HG03439 (cell line): ENCODE results near the gene MERTK.
"Not testable (repeated sequence)": the region's sequence is repeated elsewhere in the genome, so short reads cannot be mapped to it uniquely, and the experiment has no call there.

Experiments
- ATAC-seq: cut with Tn5 transposase; IDR thresholded peaks from one replicate; pipeline ENCODE4 v1.9.1; 2021; ENCODE audit warnings: mild to moderate bottlenecking, moderate library complexity; ENCODE audit not compliant: unreplicated experiment

Gene MERTK

DNA sequence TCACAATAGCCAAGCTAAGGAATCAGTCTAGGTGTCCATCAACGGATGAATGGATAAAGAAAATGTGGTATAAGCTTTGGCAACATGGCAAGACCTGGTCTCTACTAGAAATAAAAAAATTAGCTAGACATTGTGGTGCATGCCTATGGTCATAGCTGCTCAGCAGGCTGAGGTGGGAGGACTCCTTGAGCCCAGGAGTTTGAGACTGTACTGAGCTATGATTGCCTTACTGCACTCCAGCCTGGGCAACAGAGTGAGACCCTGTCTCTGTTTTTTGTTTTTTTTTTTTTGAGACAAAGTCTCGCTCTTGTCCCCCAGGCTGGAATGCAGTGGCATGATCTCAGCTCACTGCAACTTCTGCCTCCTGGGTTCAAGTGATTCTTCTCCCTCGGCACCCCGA, 11.6 kb downstream of the MERTK start:
- not testable (repeated sequence) for ATAC-seq

- ATAC-seq = no peak
Measured at GRCh38 chr2:111910609-111911277, 12.3 kb downstream of the MERTK start.

DNA sequence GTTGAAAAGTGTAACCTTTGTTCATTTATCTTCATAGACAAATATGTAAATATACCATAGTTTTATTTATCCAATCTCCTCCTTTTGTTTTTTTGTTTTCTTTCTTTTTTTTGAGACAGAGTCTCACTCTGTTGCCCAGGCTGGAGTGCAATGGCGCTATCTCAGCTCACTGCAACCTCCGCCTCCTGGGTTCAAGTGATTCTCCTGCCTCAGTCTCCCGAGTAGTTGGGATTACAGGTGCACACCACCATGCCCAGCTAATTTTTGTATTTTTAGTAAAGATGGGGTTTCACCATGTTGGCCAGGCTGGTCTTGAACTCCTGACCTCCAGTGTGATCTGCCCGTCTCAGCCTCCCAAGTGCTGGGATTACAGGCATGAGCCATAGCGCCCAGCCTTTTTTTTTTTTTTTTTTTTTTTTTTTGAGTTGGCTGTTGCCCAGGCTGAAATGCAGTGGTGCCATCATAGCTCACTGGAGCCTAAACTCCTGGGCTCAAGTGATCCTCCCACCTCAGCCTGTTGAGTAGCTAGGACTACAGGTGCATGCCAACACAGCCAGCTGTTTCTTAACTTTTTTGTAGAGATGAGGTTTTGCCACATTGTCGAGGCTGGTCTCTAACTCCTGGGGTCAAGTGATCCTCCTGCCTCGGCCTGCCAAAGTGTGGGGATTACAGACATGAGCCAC, 13.0 kb downstream of the MERTK start:
- not testable (repeated sequence) for ATAC-seq

DNA sequence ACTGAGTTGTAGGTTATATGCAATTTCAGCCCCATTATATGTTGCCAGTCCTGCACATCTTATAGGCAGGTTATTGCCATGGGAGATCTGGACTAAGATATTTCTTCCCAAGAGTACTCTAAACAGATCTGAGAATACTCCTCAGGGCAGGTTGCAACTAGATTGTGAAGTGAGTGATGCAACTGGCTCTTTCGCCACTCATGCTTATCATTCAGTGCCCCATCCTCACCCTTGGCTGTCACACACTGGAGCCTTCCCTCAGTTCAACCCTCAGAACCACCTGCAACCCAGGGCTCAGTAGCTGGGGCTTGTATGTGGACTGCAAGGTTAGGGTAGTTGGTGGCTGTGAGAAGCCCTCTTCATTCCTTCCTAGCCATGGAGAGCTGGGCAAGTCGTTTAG, 14.1 kb downstream of the MERTK start:
- no peak for ATAC-seq

DNA sequence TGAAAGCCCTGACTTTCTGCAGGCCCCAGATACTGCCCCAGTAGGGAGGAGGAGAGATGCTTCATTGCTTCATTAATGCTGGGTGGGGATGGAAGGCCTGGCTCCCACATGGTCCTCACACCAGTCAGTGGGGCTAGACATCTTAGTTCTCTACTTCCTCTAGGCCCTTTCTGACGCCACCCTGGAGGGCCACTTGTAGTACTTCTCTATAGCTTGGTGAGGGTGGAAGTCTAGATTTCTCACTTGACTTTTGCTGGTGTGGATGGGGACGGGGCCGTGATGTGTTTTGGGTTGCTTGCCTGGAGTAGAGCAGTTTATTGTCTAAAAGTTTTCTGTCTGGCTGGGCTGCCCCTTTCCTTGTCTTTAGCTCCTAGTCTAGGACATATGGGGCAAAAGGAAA, 18.7 kb downstream of the MERTK start:
- ATAC-seq = no peak

DNA sequence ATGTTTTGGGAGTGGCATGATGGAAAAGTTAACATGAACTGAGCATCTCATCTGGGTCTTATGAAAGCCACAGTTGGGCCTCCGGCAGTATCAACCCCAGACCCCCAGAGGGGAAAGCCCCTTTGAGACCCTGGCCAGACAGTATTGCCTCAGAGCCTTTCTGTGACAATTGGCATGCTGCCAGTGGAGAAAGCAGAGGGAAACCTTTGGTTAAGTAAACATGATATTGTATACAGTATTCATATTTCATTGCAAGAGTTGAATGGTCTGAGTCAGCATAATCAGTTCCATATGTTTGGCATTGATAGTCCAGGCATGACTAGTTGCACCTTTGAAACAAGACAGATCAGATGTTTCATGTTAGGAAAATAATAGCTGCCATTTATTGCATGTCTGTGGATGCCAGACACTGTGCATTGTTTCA, 20.0 kb downstream of the MERTK start:
- no peak for ATAC-seq

DNA sequence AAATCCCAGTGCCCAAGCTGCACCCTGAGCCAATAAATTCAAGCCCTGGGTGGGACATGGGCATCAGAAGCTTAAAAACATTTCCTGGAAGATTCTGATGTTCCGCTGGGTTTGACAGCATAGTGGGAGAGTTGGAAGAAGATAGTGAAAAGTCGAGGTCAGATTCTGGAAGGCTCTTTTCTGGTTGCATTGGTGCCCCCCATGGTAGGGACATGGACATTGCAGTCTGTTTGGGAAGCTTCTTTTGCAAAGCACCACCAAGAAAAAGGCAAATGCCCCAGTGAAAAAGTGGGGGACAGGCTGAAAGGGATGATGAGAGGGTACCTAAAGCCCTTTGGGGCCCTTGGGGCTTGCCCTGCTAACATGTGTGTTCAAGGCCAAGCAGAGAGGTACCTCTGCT, 21.0 kb downstream of the MERTK start:
- no peak for ATAC-seq

DNA sequence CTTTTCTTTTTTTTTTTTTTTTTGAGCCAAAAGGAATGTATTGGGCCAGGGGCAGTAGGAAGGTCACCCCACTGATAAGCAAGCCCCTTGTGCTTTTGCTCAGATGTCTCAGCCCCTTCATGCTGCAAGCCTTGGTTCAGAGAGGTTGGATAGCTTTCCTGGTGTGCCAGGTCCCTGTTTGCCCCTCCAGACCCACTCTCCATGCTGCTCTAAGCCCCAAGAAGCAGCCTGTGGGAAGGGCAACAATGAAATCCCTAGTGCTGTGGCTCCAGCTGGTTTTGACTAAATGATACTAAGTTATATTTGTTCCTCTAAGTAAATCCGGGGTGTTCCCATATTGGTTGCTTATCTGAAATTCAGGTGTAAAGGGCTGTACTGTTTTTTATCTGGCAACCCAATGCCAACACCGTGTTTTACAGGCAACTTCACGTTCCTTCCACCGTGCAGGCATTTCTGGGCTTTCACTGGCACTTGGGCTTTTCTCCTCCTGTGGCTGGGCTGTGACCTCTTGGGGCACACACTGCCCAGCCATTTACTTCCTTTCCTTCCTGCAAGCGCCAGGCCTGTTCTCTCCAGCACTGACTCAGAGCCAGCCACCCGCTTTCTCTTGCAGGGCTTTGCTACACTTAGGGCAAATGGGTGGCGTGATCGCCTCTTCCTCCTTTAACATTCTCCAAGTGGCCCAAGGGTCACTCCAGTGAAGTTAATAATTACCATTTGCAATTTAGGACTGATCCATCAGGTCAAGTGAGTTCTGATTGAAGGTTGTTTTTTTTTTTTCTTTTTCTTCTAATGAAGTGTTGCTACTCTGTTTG, 21.6 kb downstream of the MERTK start:
- no peak for ATAC-seq

- no peak for ATAC-seq
Measured at GRCh38 chr2:111923276-111923804, 24.9 kb downstream of the MERTK start.

GRCh38 chr2:111924617-111925107, 26.3 kb downstream of the MERTK start:
- no peak for ATAC-seq

DNA sequence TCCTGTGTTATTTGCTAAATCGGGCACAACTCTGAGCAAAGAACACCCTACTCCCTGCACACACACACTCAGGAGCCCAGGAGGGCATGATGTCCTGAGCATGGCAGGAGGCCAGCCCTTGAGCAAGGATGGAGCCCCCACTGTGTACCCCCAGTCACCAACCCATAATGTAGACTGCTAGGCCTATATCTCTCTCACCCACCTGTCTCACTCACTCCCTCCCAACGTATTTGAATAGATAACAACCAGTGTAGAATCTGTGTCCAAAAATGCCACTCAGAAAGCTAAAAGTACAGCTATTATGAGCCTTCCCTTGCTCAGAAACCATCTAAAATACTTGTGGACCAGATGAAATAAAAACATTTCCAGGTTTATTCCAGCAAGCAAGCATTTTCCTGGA, 29.3 kb downstream of the MERTK start:
- no peak for ATAC-seq

GRCh38 chr2:111930409-111930808, 32.0 kb downstream of the MERTK start:
- ATAC-seq = no peak

DNA sequence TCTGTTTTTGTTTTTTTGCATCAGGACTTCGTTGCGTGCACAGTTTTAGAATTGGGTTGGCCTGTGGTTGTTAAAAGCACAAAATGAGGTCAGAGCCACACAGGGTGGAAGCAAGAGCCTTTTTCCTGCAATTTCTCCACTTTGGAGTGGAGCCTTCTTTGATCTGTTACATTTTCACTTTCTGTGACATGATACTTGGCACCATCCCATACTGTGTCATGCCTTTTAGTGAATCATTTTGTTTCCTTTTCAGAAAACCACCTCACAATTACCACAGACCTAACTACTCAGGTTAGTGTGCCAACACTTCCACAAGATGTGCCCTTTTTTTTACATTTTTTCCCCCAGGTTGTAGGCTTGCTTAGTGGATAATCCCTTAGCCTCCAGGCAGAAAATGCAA, 32.5 kb downstream of the MERTK start:
- ATAC-seq = no peak

DNA sequence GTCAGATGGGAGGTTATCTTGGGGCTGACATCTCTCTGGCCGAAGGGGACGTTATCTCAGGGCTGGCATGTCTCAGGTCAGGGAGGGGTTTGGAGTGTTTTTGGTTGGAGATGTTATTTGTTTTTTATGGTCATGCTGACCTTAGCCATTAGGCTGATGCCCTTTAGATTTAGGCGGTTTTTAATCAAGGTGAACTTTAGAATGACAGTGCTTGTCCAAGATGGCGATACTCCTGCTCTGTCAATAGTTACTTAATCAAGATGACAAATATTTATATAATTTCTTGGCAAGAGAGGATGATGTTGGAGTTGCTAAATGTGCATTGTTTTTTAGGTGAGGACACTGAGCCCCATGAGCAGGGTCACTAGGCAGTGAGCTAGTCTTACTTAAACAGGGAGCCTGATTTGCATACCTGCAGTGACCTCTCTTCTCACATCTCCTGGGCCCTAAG, 34.5 kb downstream of the MERTK start:
- no peak for ATAC-seq

GRCh38 chr2:111933900-111934299, 35.5 kb downstream of the MERTK start:
- ATAC-seq = not testable (repeated sequence)

- no peak for ATAC-seq
Measured at GRCh38 chr2:111936881-111937280, 38.5 kb downstream of the MERTK start.

GRCh38 chr2:111938392-111938791, 40.0 kb downstream of the MERTK start:
- no peak for ATAC-seq

DNA sequence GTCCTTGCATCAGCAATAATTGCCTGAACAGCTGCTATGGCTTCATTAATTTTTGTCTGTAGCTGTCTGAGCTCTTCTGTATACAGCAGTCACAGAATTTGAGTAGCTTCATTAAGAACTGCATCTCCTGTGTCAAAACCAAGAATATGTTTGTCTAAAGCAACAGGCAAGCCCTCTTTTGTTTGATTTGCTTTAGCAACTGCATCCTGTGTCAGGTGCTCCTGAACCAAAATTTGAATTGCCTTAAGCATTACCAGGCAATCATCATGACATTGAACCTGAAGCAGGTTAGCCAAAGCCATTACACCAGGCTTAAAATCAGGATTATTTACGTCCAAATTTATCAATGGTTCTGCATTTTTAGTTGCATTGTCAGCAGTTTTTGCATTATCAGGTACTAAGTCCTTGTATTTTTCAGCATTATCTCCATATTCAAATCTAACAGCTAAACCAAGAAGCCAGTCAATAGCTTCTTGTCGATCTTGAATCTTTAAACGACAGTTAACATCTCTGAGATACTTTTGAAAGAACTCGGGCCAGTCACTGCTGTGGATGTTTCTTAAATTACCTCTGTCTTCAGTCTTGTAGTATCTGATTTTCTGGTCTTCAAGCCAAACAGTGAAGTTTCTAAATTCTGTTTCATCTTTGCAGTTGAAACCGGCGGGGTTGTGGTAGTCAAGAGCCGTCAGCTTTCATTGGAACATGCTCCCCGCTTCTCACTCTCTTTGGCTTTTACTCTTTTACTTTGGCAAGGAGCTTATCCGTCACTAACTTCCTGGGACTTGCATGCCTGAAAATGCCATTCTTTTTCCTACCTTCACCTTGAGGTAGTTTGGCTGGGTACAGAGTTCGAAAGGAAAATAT, 42.2 kb downstream of the MERTK start:
- no peak for ATAC-seq

DNA sequence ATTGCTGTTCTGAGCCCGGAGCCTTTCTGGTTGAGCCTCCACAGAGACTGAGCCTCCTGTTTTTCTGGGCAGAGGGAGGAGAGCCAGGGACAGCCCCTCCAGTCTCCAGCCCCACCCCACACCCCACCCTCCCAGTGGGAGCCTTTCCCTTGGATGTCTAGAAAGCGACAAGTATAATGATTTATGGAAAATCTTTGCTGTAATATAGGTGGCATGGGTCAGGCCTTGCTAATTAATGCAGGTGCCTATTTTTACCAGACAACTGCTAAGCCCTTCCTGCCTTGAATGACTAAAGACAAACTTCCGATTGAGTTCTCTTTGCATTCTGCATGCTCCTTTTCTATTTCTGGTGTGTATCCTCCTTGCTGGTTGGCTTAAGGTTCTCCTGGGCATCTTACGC, 43.1 kb downstream of the MERTK start:
- ATAC-seq = no peak

GRCh38 chr2:111944531-111945210, 46.3 kb downstream of the MERTK start:
- no peak for ATAC-seq
